GM12878 (cell line): ENCODE data around the gene THRB.

Experiments
- ASH2L ChIP-seq: fragments of 300-600, 200-600 bp; sonication (generic); IDR thresholded peaks from 2 replicates; pipeline ENCODE4 v1.6.1; 2017; ENCODE audit warnings: low read depth, mild to moderate bottlenecking, borderline replicate concordance
- EZH2 ChIP-seq: IDR thresholded peaks from 2 replicates; pipeline ENCODE4 v1.6.1; 2012; ENCODE audit warnings: low read depth, mild to moderate bottlenecking, control low read depth, inconsistent platforms, low read length, borderline replicate concordance; ENCODE audit not compliant: control insufficient read depth
- FOXK2 ChIP-seq: fragments of 450-650 bp; IDR thresholded peaks from 2 replicates; pipeline ENCODE4 v1.6.1; 2017; ENCODE audit warnings: mild to moderate bottlenecking, moderate library complexity
- MAX ChIP-seq: IDR thresholded peaks from 2 replicates; pipeline ENCODE4 v1.6.1; 2012; ENCODE audit warnings: low read depth, low read length, improper control_type of control experiment
- POLR2AphosphoS5 ChIP-seq: IDR thresholded peaks from 2 replicates; pipeline ENCODE4 v1.6.1; 2011; ENCODE audit warnings: mild to moderate bottlenecking, low read length, inconsistent platforms
- SP1 ChIP-seq: IDR thresholded peaks from one replicate; pipeline ENCODE4 v1.6.1; 2011; ENCODE audit warnings: low read depth, low read length
- TF ChIP-seq, protein P1 (sequence below): fragments of 450-650 bp; IDR thresholded peaks from 2 replicates; pipeline ENCODE4 v1.6.1; 2017; ENCODE audit warnings: mild to moderate bottlenecking, moderate library complexity

DNA sequence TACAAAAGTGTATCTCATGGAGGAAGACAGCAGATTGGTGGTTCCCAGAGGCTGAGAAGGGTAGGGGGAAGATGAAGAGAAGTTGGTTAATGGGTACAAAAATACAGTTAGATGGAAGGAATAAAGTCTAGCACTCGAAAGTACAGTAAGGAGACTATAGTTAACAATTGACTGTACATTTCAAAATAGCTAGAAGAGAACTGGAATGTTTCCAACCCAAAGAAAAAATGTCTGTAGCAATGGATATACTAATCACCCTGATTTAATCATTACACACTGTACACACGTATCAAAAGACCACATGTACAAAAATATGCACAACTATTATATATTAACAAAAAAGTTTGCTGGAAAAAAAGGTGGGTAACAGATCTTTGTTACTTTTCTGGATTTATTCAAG, 57.3 kb downstream of the THRB start:
- TF ChIP-seq MAX = no peak
- TF ChIP-seq SP1 = no peak
- TF ChIP-seq, protein P1, sequence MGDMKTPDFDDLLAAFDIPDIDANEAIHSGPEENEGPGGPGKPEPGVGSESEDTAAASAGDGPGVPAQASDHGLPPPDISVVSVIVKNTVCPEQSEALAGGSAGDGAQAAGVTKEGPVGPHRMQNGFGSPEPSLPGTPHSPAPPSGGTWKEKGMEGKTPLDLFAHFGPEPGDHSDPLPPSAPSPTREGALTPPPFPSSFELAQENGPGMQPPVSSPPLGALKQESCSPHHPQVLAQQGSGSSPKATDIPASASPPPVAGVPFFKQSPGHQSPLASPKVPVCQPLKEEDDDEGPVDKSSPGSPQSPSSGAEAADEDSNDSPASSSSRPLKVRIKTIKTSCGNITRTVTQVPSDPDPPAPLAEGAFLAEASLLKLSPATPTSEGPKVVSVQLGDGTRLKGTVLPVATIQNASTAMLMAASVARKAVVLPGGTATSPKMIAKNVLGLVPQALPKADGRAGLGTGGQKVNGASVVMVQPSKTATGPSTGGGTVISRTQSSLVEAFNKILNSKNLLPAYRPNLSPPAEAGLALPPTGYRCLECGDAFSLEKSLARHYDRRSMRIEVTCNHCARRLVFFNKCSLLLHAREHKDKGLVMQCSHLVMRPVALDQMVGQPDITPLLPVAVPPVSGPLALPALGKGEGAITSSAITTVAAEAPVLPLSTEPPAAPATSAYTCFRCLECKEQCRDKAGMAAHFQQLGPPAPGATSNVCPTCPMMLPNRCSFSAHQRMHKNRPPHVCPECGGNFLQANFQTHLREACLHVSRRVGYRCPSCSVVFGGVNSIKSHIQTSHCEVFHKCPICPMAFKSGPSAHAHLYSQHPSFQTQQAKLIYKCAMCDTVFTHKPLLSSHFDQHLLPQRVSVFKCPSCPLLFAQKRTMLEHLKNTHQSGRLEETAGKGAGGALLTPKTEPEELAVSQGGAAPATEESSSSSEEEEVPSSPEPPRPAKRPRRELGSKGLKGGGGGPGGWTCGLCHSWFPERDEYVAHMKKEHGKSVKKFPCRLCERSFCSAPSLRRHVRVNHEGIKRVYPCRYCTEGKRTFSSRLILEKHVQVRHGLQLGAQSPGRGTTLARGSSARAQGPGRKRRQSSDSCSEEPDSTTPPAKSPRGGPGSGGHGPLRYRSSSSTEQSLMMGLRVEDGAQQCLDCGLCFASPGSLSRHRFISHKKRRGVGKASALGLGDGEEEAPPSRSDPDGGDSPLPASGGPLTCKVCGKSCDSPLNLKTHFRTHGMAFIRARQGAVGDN = no peak
- no peak for TF ChIP-seq FOXK2
- no peak for TF ChIP-seq POLR2AphosphoS5
- TF ChIP-seq EZH2 = no peak
- TF ChIP-seq ASH2L = no peak
